Neuronal stem cell (in vitro differentiated cells): Measurements from ENCODE around the gene MBD1.
A peak's percentile ranks its signal among the peaks of the same experiment; 100 is the strongest.

ENCODE experiments used
- DNase-seq: peaks from one replicate; pipeline ENCODE4 v3.0.0-alpha.2; 2013; ENCODE audit warnings: low spot score
- H2AFZ ChIP-seq: one replicate; pipeline ENCODE4 v1.6.1; 2013; ENCODE audit warnings: mild to moderate bottlenecking, low read length, inconsistent platforms
- H2AK5ac ChIP-seq: 2 replicates; pipeline ENCODE4 v1.6.1; 2013; ENCODE audit warnings: low read depth, mild to moderate bottlenecking, inconsistent platforms, low read length, moderate library complexity, mixed read lengths
- H2BK120ac ChIP-seq: 2 replicates; pipeline ENCODE4 v1.6.1; 2013; ENCODE audit warnings: low read depth, mild to moderate bottlenecking, inconsistent platforms, low read length, moderate library complexity, mixed read lengths
- H2BK12ac ChIP-seq: one replicate; pipeline ENCODE4 v1.6.1; 2013; ENCODE audit warnings: low read length, inconsistent platforms
- H2BK15ac ChIP-seq: 2 replicates; pipeline ENCODE4 v1.6.1; 2013; ENCODE audit warnings: mild to moderate bottlenecking, low read length, inconsistent platforms, mixed read lengths
- H2BK5ac ChIP-seq: one replicate; pipeline ENCODE4 v1.6.1; 2013; ENCODE audit warnings: inconsistent platforms, mild to moderate bottlenecking, low read length, moderate library complexity
- H3K14ac ChIP-seq: one replicate; pipeline ENCODE4 v1.6.1; 2013; ENCODE audit warnings: low read length, inconsistent platforms
- H3K18ac ChIP-seq: 2 replicates; pipeline ENCODE4 v1.6.1; 2013; ENCODE audit warnings: low read length, inconsistent platforms
- H3K23ac ChIP-seq: 2 replicates; pipeline ENCODE4 v1.6.1; 2013; ENCODE audit warnings: low read depth, mild to moderate bottlenecking, mixed read lengths, low read length, inconsistent platforms; ENCODE audit not compliant: poor library complexity
- H3K27ac ChIP-seq: replicated peaks from 3 replicates; pipeline ENCODE4 v1.5.1; 2013; ENCODE audit warnings: low read length, inconsistent platforms
- H3K27me3 ChIP-seq, 3 experiments: 2 replicates each; pipeline ENCODE4 v1.6.1; 2013; ENCODE audit warnings: low read length in 3 of 3, mild to moderate bottlenecking in 2 of 3, inconsistent platforms in 1 of 3, low read depth in 1 of 3, mixed read lengths in 1 of 3, moderate library complexity in 1 of 3; ENCODE audit not compliant: control insufficient read depth in 3 of 3, insufficient read depth in 3 of 3
- H3K36me3 ChIP-seq, 2 donors: replicated peaks in 1 of 2; 2 replicates each; pipeline ENCODE4 v1.6.1; 2013; ENCODE audit warnings: low read length in 2 of 2; ENCODE audit not compliant: control insufficient read depth in 2 of 2, insufficient read depth in 2 of 2
- H3K4ac ChIP-seq: 2 replicates; pipeline ENCODE4 v1.6.1; 2013; ENCODE audit warnings: inconsistent platforms, mild to moderate bottlenecking, low read length, moderate library complexity
- H3K4me1 ChIP-seq, 2 donors: 1 replicate in 1 of 2; 2 replicates in 1 of 2; pipeline ENCODE4 v1.6.1; 2013; ENCODE audit warnings: low read length in 2 of 2, low read depth in 1 of 2; ENCODE audit not compliant: control insufficient read depth in 2 of 2, insufficient read depth in 1 of 2
- H3K4me2 ChIP-seq: one replicate; pipeline ENCODE4 v1.6.1; 2013; ENCODE audit warnings: mild to moderate bottlenecking, low read length, inconsistent platforms; ENCODE audit not compliant: insufficient read depth, poor library complexity, severe bottlenecking
- H3K4me3 ChIP-seq, 2 donors: 2 replicates each; pipeline ENCODE4 v1.5.1; 2013; ENCODE audit warnings: low read length in 2 of 2, mild to moderate bottlenecking in 2 of 2, inconsistent platforms in 1 of 2, moderate library complexity in 1 of 2
- H3K79me1 ChIP-seq: one replicate; pipeline ENCODE4 v1.6.1; 2013; ENCODE audit warnings: low read depth, mild to moderate bottlenecking, inconsistent platforms, low read length, moderate library complexity
- H3K9ac ChIP-seq: one replicate; pipeline ENCODE4 v1.6.1; 2013; ENCODE audit warnings: mild to moderate bottlenecking, low read depth, low read length, inconsistent platforms; ENCODE audit not compliant: poor library complexity
- H3K9me3 ChIP-seq, 2 donors: replicated peaks in 1 of 2; 2 replicates each; pipeline versions ENCODE3 to v1.6.1; 2013; ENCODE audit warnings: low read length in 2 of 2, mild to moderate bottlenecking in 2 of 2, inconsistent platforms in 1 of 2, low read depth in 1 of 2, mixed read lengths in 1 of 2, moderate library complexity in 1 of 2; ENCODE audit not compliant: control insufficient read depth in 2 of 2, insufficient read depth in 1 of 2
- H4K8ac ChIP-seq: one replicate; pipeline ENCODE4 v1.6.1; 2013; ENCODE audit warnings: low read depth, mild to moderate bottlenecking, inconsistent platforms, low read length, moderate library complexity
- H4K91ac ChIP-seq: one replicate; pipeline ENCODE4 v1.6.1; 2013; ENCODE audit warnings: low read length, low read depth, mild to moderate bottlenecking, inconsistent platforms; ENCODE audit not compliant: poor library complexity
- WGBS, 2 donors: extraction: QIAGEN DNeasy Blood & Tissue Kit; methylation state at CpG; one replicate each; pipeline ENCODE4 v1.1.7; 2013; ENCODE audit warnings: missing lambda C conversion rate in 2 of 2, mixed read lengths in 1 of 2; ENCODE audit not compliant: insufficient read length in 2 of 2, insufficient replicate concordance in 1 of 2; ENCODE audit errors: extremely low coverage in 2 of 2; 5-methylcytosine and 5-hydroxymethylcytosine counted together

The MBD1 gene

GRCh38 chr18:50287028-50287440, 5.7 kb upstream of the MBD1 start:
- Histone ChIP-seq H3K27ac (no peak overlapping the region), H3K14ac (peak overlapping the region; percentile 39), H2BK5ac (no peak overlapping the region), H3K4me3 (peak overlapping the region; percentile 64 to 97), H3K4me2 (peak overlapping the region; percentile 92), H2AK5ac (peak overlapping the region; percentile 73), H3K9ac (peak overlapping the region; percentile 79), H3K23ac (peak overlapping the region; percentile 70), H2AFZ (peak overlapping the region; percentile 89), H3K18ac (peak overlapping the region; percentile 17), H2BK15ac (no peak overlapping the region), H3K4ac (no peak overlapping the region), H2BK12ac (no peak overlapping the region), H3K4me1 (peaks cover 6 to 7% of the 10 kb centered on the region in 2 donors), H3K9me3 (no peaks in the 10 kb centered on the region), H2BK120ac (no peak overlapping the region), H3K79me1 (peaks cover 16% of the 10 kb centered on the region), H3K36me3 (peaks cover 33 to 44% of the 10 kb centered on the region in 2 donors), H4K8ac (no peak overlapping the region), H4K91ac (no peak overlapping the region), H3K27me3 (peaks cover 0 to 8% (median 0%) of the 10 kb centered on the region in 3 experiments)
- WGBS, 2 donors, result no CpG with 5 or more reads among the region's 27 CpGs
- no peak for DNase-seq

- Histone ChIP-seq H3K27me3 (peaks cover 0 to 8% (median 0%) of the 10 kb centered on the region in 3 experiments), H3K36me3 (peaks cover 33 to 46% of the 10 kb centered on the region in 2 donors), H3K27ac (no peak overlapping the region), H3K23ac (peak overlapping the region; percentile 70), H3K4me1 (peaks cover 6 to 8% of the 10 kb centered on the region in 2 donors), H3K14ac (peak overlapping the region; percentile 39), H2BK120ac (no peak overlapping the region), H4K8ac (peak overlapping the region; percentile 59), H3K9me3 (no peaks in the 10 kb centered on the region), H2BK15ac (no peak overlapping the region), H3K9ac (peak overlapping the region; percentile 79), H3K79me1 (peaks cover 16% of the 10 kb centered on the region), H3K4me2 (peak overlapping the region; percentile 92), H3K18ac (peak overlapping the region; percentile 38), H2AK5ac (peak overlapping the region; percentile 73), H2BK12ac (peak overlapping the region; percentile 3), H3K4me3 (peak overlapping the region; percentile 64 to 97), H2AFZ (peak overlapping the region; percentile 89), H3K4ac (no peak overlapping the region), H2BK5ac (no peak overlapping the region), H4K91ac (no peak overlapping the region)
- no CpG with 5 or more reads among the region's 23 CpGs for WGBS, 2 donors
- DNase-seq, result no peak
Observed at GRCh38 chr18:50286391-50287027, 5.2 kb upstream of the MBD1 start.

- H3K4me2 ChIP-seq, result no peak overlapping the region
- no peak overlapping the region for H2AK5ac ChIP-seq
- no peak overlapping the region for H3K9ac ChIP-seq
- H3K4ac ChIP-seq, result no peak overlapping the region
- no peak overlapping the region for H4K8ac ChIP-seq
- no peak overlapping the region for H4K91ac ChIP-seq
- no CpG with 5 or more reads among the region's 24 CpGs for WGBS, 2 donors
- no peak overlapping the region for H2BK5ac ChIP-seq
- peak overlapping the region in 1 of 2 donors; percentile 64 for H3K4me3 ChIP-seq
- peaks cover 19% of the 10 kb centered on the region for H3K79me1 ChIP-seq
- H2AFZ ChIP-seq, result no peak overlapping the region
- H3K23ac ChIP-seq, result peak overlapping the region; percentile 55
- H3K18ac ChIP-seq, result no peak overlapping the region
- no peak overlapping the region for H2BK120ac ChIP-seq
- no peak overlapping the region for H2BK12ac ChIP-seq
- no peak overlapping the region for H2BK15ac ChIP-seq
- no peak overlapping the region for H3K14ac ChIP-seq
- DNase-seq, result no peak
- no peak overlapping the region for H3K27ac ChIP-seq
- peaks cover 6 to 9% of the 10 kb centered on the region in 2 donors for H3K4me1 ChIP-seq
- peaks cover 0 to 8% (median 0%) of the 10 kb centered on the region in 3 experiments for H3K27me3 ChIP-seq
- H3K36me3 ChIP-seq, result peaks cover 33 to 46% of the 10 kb centered on the region in 2 donors
- H3K9me3 ChIP-seq, result no peaks in the 10 kb centered on the region
Observed at GRCh38 chr18:50285631-50286321, 4.5 kb upstream of the MBD1 start.

DNA sequence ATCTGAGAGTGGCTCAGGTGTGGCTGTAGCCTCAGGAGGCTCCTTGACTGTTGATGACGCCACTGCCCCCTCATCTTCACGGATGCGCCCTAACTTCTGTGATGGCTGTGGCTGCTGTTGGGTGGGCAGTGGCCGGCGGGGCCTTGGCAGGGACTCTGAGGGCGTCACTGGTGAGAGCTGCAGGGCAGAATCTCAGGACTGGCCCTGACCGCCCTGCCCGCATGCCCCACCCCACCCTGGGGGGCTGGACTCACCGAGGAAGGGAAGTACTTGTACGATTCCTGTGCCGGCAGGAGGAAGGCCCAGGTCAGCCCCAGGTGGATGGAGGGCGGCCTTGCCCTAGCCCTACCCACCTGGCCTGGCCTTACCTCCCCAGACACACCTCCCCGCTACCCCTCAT, 3.7 kb upstream of the MBD1 start:
- H4K8ac ChIP-seq, result no peak overlapping the region
- no peak overlapping the region for H2BK5ac ChIP-seq
- peak overlapping the region; percentile 55 for H3K23ac ChIP-seq
- H2BK12ac ChIP-seq, result no peak overlapping the region
- no peak overlapping the region for H3K4me3 ChIP-seq
- peaks cover 21% of the 10 kb centered on the region for H3K79me1 ChIP-seq
- H2BK15ac ChIP-seq, result no peak overlapping the region
- no CpG with 5 or more reads among the region's 13 CpGs for WGBS, 2 donors
- peaks cover 33 to 46% of the 10 kb centered on the region in 2 donors for H3K36me3 ChIP-seq
- no peak overlapping the region for H3K18ac ChIP-seq
- no peak for DNase-seq
- no peak overlapping the region for H3K27ac ChIP-seq
- no peak overlapping the region for H3K4me2 ChIP-seq
- H3K9me3 ChIP-seq, result no peaks in the 10 kb centered on the region
- peaks cover 0 to 8% (median 0%) of the 10 kb centered on the region in 3 experiments for H3K27me3 ChIP-seq
- peaks cover 6 to 16% of the 10 kb centered on the region in 2 donors for H3K4me1 ChIP-seq
- no peak overlapping the region for H3K14ac ChIP-seq
- H3K9ac ChIP-seq, result peak overlapping the region; percentile 12
- H2AK5ac ChIP-seq, result no peak overlapping the region
- no peak overlapping the region for H3K4ac ChIP-seq
- H2BK120ac ChIP-seq, result no peak overlapping the region
- no peak overlapping the region for H4K91ac ChIP-seq
- no peak overlapping the region for H2AFZ ChIP-seq
